Panc1 (cell line): ENCODE results near the gene VSNL1. TPM values are rescaled to one million over a fixed set of nuclear protein-coding genes. Genes with fewer than 3 reads are reported as not detected.

Experiments used
- ATAC-seq: fragments of 200-7000 bp; cut with Tn5 transposase; 2 replicates; pipeline ENCODE4 v1.9.1; 2020; ENCODE audit warnings: mild to moderate bottlenecking, moderate library complexity
- BruUV-seq: library from RNA; stranded (reverse); fragments of 400-500 nt; replicated peaks from 2 replicates; lab custom pipeline; 2021; lab: Mats Ljungman, UMichigan
- CTCF ChIA-PET: fragments of 300-600 bp; sonication (Branson Sonifier 250); formaldehyde crosslinking; loops from one replicate; lab custom pipeline; 2022; ENCODE audit warnings: antibody characterized with exemption; lab: Charles Lee
- POLR2A ChIA-PET: fragments of 300-600 bp; sonication (Branson Sonifier 250); formaldehyde crosslinking; loops from one replicate; lab custom pipeline; 2022; ENCODE audit warnings: antibody characterized with exemption; lab: Charles Lee
- DNase-seq: peaks from one replicate; pipeline ENCODE4 v3.0.0-alpha.2; 2010; ENCODE audit warnings: low read depth, low spot score
- H3K27ac ChIP-seq: 2 replicates; pipeline ENCODE4 v1.5.1; 2011; ENCODE audit warnings: mild to moderate bottlenecking, low read length, inconsistent platforms
- H3K27me3 ChIP-seq: fragments of 200-500 bp; sonication (Bioruptor generic); 2 replicates; pipeline ENCODE4 v1.6.0; 2014; ENCODE audit warnings: low read length, inconsistent platforms; ENCODE audit not compliant: control insufficient read depth, insufficient read depth
- H3K36me3 ChIP-seq: fragments of 200-500 bp; sonication (Bioruptor generic); 2 replicates; pipeline ENCODE4 v1.5.1; 2014; ENCODE audit warnings: inconsistent platforms, mild to moderate bottlenecking, low read length, moderate library complexity; ENCODE audit not compliant: control insufficient read depth, insufficient read depth
- H3K4me1 ChIP-seq: 2 replicates; pipeline ENCODE4 v1.5.1; 2011; ENCODE audit warnings: inconsistent platforms, mild to moderate bottlenecking, low read length, moderate library complexity; ENCODE audit not compliant: control insufficient read depth, insufficient read depth
- H3K4me3 ChIP-seq, 2 experiments: 2 replicates each; pipeline ENCODE4 v1.5.1; 2011 to 2012; ENCODE audit warnings: low read depth in 2 of 2, low read length in 2 of 2, mild to moderate bottlenecking in 2 of 2, inconsistent platforms in 1 of 2, moderate library complexity in 1 of 2
- H3K9me3 ChIP-seq: fragments of 200-500 bp; sonication (Bioruptor generic); 2 replicates; pipeline ENCODE4 v1.5.1; 2014; ENCODE audit warnings: low read depth, mild to moderate bottlenecking, inconsistent platforms, low read length, moderate library complexity; ENCODE audit not compliant: control insufficient read depth, insufficient read depth
- CTCF ChIP-seq: fragments of 450-650 bp; IDR thresholded peaks from 2 replicates; pipeline ENCODE4 v1.5.1; 2017; ENCODE audit warnings: mild to moderate bottlenecking
- POLR2AphosphoS5 ChIP-seq: IDR thresholded peaks from 2 replicates; pipeline ENCODE4 v1.6.1; 2012; ENCODE audit warnings: mild to moderate bottlenecking, low read depth, low read length, moderate library complexity
- SIN3A ChIP-seq: IDR thresholded peaks from 2 replicates; pipeline ENCODE4 v1.6.1; 2012; ENCODE audit warnings: low read depth, mild to moderate bottlenecking, low read length, moderate library complexity, borderline replicate concordance; ENCODE audit not compliant: insufficient read depth
- TCF7L2 ChIP-seq: IDR thresholded peaks from 2 replicates; pipeline ENCODE4 v1.6.1; 2011; ENCODE audit warnings: mild to moderate bottlenecking, low read depth, low read length, inconsistent platforms
- in situ Hi-C: cut with HindIII; loops from 2 replicates; pipeline ENCODE4 v1.10.0; 2016; ENCODE audit warnings: low sequenced_read_pairs, low pct_unique_long_range_greater_than_20kb
- intact Hi-C: fragments of 100-400 bp; cut with micrococcal nuclease; formaldehyde crosslinking; loops from one replicate; pipeline ENCODE4 v1.10.0; 2022; ENCODE audit not compliant: unreplicated experiment
- total RNA-seq: library from RNA; stranded (reverse); gene quantifications from one replicate; pipeline ENCODE4 v1.2.1, GENCODE V29; 2021; ENCODE audit not compliant: unreplicated experiment
- TF ChIP-seq, protein P1 (sequence below), 2 experiments: IDR thresholded peaks; 2 replicates each; pipeline ENCODE4 v1.6.1; 2011 to 2012; ENCODE audit warnings: low read depth in 2 of 2, control low read depth in 1 of 2, low read length in 1 of 2, mild to moderate bottlenecking in 1 of 2, moderate library complexity in 1 of 2; ENCODE audit not compliant: insufficient read depth in 1 of 2

Gene VSNL1
- total RNA-seq, 1 experiment from 2014 or later, result not detected

- peaks cover 15% of the 10 kb centered on the region for H3K36me3 ChIP-seq
- no peaks in the 10 kb centered on the region for H3K27me3 ChIP-seq
- ATAC-seq, result no peak
- intact Hi-C loops (no loop called here), in situ Hi-C loops (no loop called here)
- DNase-seq, result no peak
- CTCF ChIA-PET, result no interaction called here
- POLR2A ChIA-PET, result no interaction called here
- BruUV-seq, result no TSS peak
- no peaks in the 10 kb centered on the region for H3K9me3 ChIP-seq
- H3K4me1 ChIP-seq, result no peaks in the 10 kb centered on the region
- TF ChIP-seq TCF7L2, result no peak
- no peak for TF ChIP-seq SIN3A
- no peak for TF ChIP-seq POLR2AphosphoS5
- TF ChIP-seq, protein P1, sequence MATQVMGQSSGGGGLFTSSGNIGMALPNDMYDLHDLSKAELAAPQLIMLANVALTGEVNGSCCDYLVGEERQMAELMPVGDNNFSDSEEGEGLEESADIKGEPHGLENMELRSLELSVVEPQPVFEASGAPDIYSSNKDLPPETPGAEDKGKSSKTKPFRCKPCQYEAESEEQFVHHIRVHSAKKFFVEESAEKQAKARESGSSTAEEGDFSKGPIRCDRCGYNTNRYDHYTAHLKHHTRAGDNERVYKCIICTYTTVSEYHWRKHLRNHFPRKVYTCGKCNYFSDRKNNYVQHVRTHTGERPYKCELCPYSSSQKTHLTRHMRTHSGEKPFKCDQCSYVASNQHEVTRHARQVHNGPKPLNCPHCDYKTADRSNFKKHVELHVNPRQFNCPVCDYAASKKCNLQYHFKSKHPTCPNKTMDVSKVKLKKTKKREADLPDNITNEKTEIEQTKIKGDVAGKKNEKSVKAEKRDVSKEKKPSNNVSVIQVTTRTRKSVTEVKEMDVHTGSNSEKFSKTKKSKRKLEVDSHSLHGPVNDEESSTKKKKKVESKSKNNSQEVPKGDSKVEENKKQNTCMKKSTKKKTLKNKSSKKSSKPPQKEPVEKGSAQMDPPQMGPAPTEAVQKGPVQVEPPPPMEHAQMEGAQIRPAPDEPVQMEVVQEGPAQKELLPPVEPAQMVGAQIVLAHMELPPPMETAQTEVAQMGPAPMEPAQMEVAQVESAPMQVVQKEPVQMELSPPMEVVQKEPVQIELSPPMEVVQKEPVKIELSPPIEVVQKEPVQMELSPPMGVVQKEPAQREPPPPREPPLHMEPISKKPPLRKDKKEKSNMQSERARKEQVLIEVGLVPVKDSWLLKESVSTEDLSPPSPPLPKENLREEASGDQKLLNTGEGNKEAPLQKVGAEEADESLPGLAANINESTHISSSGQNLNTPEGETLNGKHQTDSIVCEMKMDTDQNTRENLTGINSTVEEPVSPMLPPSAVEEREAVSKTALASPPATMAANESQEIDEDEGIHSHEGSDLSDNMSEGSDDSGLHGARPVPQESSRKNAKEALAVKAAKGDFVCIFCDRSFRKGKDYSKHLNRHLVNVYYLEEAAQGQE (IDR thresholded peaks at IDR 0.05; ENCODE audit: insufficient read depth in 1 of 2, low read depth in 2 of 2, low read length in 1 of 2), result no peak
- no peak for TF ChIP-seq CTCF
- H3K4me3 ChIP-seq, result no peak overlapping the region
- H3K27ac ChIP-seq, result no peak overlapping the region
Measured at GRCh38 chr2:17683981-17684380, 143.5 kb downstream of the VSNL1 start.

GRCh38 chr2:17688600-17688999 is 148.1 kb downstream of the VSNL1 start:
- no peak overlapping the region for H3K27ac ChIP-seq
- no peak for DNase-seq
- peaks cover 13% of the 10 kb centered on the region for H3K36me3 ChIP-seq
- BruUV-seq, result no TSS peak
- in situ Hi-C loops (no loop called here), intact Hi-C loops (no loop called here)
- H3K4me1 ChIP-seq, result no peaks in the 10 kb centered on the region
- ATAC-seq, result no peak
- POLR2A ChIA-PET, result no interaction called here
- H3K9me3 ChIP-seq, result no peaks in the 10 kb centered on the region
- no peaks in the 10 kb centered on the region for H3K27me3 ChIP-seq
- no peak overlapping the region for H3K4me3 ChIP-seq
- CTCF ChIA-PET, result no interaction called here
- TF ChIP-seq SIN3A (no peak), CTCF (no peak), POLR2AphosphoS5 (no peak), TCF7L2 (no peak)
- TF ChIP-seq, protein P1 (IDR thresholded peaks at IDR 0.05; ENCODE audit: insufficient read depth in 1 of 2, low read depth in 2 of 2, low read length in 1 of 2), result no peak
